HCT116 (cell line): ENCODE results near the gene SNX8. TPM values are rescaled to one million over a fixed set of nuclear protein-coding genes. Genes with fewer than 3 reads are reported as not detected.
A peak's percentile ranks its signal among the peaks of the same experiment; 100 is the strongest.

Experiments used
- ATAC-seq: fragments of 200-7000 bp; cut with Tn5 transposase; 2 replicates; pipeline ENCODE4 v1.9.1; 2020; ENCODE audit warnings: mild to moderate bottlenecking, moderate library complexity
- BruUV-seq: library from RNA; stranded (reverse); fragments of 400-500 nt; replicated peaks from 2 replicates; lab custom pipeline; 2021; lab: Mats Ljungman, UMichigan
- CTCF ChIA-PET: fragments of 300-600 bp; sonication (Branson Sonifier 250); formaldehyde crosslinking; loops from one replicate; lab custom pipeline; 2021; ENCODE audit warnings: antibody characterized with exemption; lab: Charles Lee
- POLR2A ChIA-PET: fragments of 300-600, 350-600 bp; sonication (Branson Sonifier 250); formaldehyde crosslinking; loops from one replicate; lab custom pipeline; 2021; ENCODE audit warnings: antibody characterized with exemption; lab: Charles Lee
- RAD21 ChIA-PET, 2 experiments: fragments of 300-600 bp; sonication (Branson Sonifier 250); formaldehyde crosslinking; loops; one replicate each; lab custom pipeline; 2023; ENCODE audit warnings: low total read pairs in 2 of 2; ENCODE audit not compliant: uncharacterized antibody in 2 of 2, unreplicated experiment in 2 of 2, low non-redundant PET in 1 of 2; lab: Charles Lee
- DNase-seq: peaks from one replicate; pipeline ENCODE4 v3.0.0-alpha.2; 2010; ENCODE audit warnings: low read depth, low spot score
- H2AFZ ChIP-seq: fragments of 200-600 bp; shearing (Covaris generic), sonication (generic); 2 replicates; pipeline ENCODE4 v1.6.1; 2017; ENCODE audit warnings: low read depth, mixed run types, mixed read lengths, antibody characterized with exemption, low read length; ENCODE audit not compliant: poor library complexity, severe bottlenecking
- H3K27ac ChIP-seq: 2 replicates; pipeline ENCODE4 v1.5.1; 2012; ENCODE audit warnings: low read depth, low read length
- H3K27me3 ChIP-seq: fragments of 200-600 bp; sonication (generic); 2 replicates; pipeline ENCODE4 v1.6.1; 2016; ENCODE audit warnings: mixed run types, low read length, mixed read lengths; ENCODE audit not compliant: insufficient read depth
- H3K36me3 ChIP-seq, 2 experiments: fragments of 200-500 bp in 1 of 2; fragments of 200-600 bp in 1 of 2; sonication (Bioruptor generic) in 1 of 2; sonication (generic) in 1 of 2; 2 replicates each; pipeline versions ENCODE4 v1.5.1 to v1.6.1; 2014 to 2016; ENCODE audit warnings: low read length in 2 of 2, inconsistent platforms in 1 of 2, mixed read lengths in 1 of 2, mixed run types in 1 of 2; ENCODE audit not compliant: insufficient read depth in 2 of 2, control insufficient read depth in 1 of 2
- H3K4me1 ChIP-seq, 2 experiments: fragments of 200-600 bp in 1 of 2; sonication (generic) in 1 of 2; 2 replicates each; pipeline versions ENCODE4 v1.5.1 to v1.6.1; 2012 to 2017; ENCODE audit warnings: low read length in 2 of 2, inconsistent platforms in 1 of 2, mild to moderate bottlenecking in 1 of 2, mixed read lengths in 1 of 2, mixed run types in 1 of 2, moderate library complexity in 1 of 2; ENCODE audit not compliant: insufficient read depth in 2 of 2, control insufficient read depth in 1 of 2
- H3K4me2 ChIP-seq: fragments of 200-600 bp; sonication (generic); 2 replicates; pipeline ENCODE4 v1.6.1; 2017; ENCODE audit warnings: mixed run types, low read length, mixed read lengths
- H3K4me3 ChIP-seq, 2 experiments: fragments of 200-600 bp in 1 of 2; sonication (generic) in 1 of 2; replicated peaks in 1 of 2; 2 replicates each; pipeline ENCODE4 v1.5.1; 2011 to 2016; ENCODE audit warnings: low read length in 2 of 2, control low read depth in 1 of 2, low read depth in 1 of 2, mild to moderate bottlenecking in 1 of 2, mixed read lengths in 1 of 2, mixed run types in 1 of 2
- H3K79me2 ChIP-seq: fragments of 200-600 bp; sonication (generic); 2 replicates; pipeline ENCODE4 v1.6.1; 2017; ENCODE audit warnings: mild to moderate bottlenecking, mixed run types, low read length, moderate library complexity, mixed read lengths; ENCODE audit not compliant: insufficient read depth
- H3K9ac ChIP-seq: fragments of 200-600 bp; sonication (generic); 2 replicates; pipeline ENCODE4 v1.6.1; 2016; ENCODE audit warnings: low read length, mixed read lengths
- H3K9me2 ChIP-seq: fragments of 200-600 bp; sonication (generic), shearing (Covaris generic); 2 replicates; pipeline ENCODE4 v1.6.1; 2017; ENCODE audit warnings: mixed run types, mild to moderate bottlenecking, moderate library complexity; ENCODE audit not compliant: insufficient read depth
- H3K9me3 ChIP-seq, 2 experiments: fragments of 200-500 bp in 1 of 2; fragments of 200-600 bp in 1 of 2; sonication (Bioruptor generic) in 1 of 2; sonication (generic) in 1 of 2; 2 replicates each; pipeline ENCODE4 v1.6.1; 2014 to 2017; ENCODE audit warnings: low read length in 2 of 2, mixed read lengths in 2 of 2, inconsistent platforms in 1 of 2, low read depth in 1 of 2, mild to moderate bottlenecking in 1 of 2, mixed run types in 1 of 2, moderate library complexity in 1 of 2; ENCODE audit not compliant: control insufficient read depth in 1 of 2, insufficient read depth in 1 of 2
- H4K20me1 ChIP-seq: fragments of 200-600 bp; sonication (generic), shearing (Covaris generic); 2 replicates; pipeline ENCODE4 v1.6.1; 2017; ENCODE audit warnings: mixed run types, mild to moderate bottlenecking, moderate library complexity; ENCODE audit not compliant: insufficient read depth
- ATF3 ChIP-seq: IDR thresholded peaks from 2 replicates; pipeline ENCODE4 v1.6.1; 2012
- CBX3 ChIP-seq: IDR thresholded peaks from 2 replicates; pipeline ENCODE4 v1.6.1; 2012; ENCODE audit warnings: low read depth
- CEBPB ChIP-seq: IDR thresholded peaks from 2 replicates; pipeline ENCODE4 v1.6.1; 2012; ENCODE audit warnings: low read depth
- EGR1 ChIP-seq: IDR thresholded peaks from 2 replicates; pipeline ENCODE4 v1.6.1; 2012; ENCODE audit warnings: low read depth
- ELF1 ChIP-seq: IDR thresholded peaks from 2 replicates; pipeline ENCODE4 v1.6.1; 2012; ENCODE audit warnings: low read depth, borderline replicate concordance
- EZH2 ChIP-seq: fragments of 200-600 bp; sonication (generic); IDR thresholded peaks from 2 replicates; pipeline ENCODE4 v1.6.1; 2017; ENCODE audit warnings: antibody characterized with exemption, mixed run types
- JUND ChIP-seq: IDR thresholded peaks from 2 replicates; pipeline ENCODE4 v1.6.1; 2012
- MAX ChIP-seq: IDR thresholded peaks from 2 replicates; pipeline ENCODE4 v1.6.1; 2012
- POLR2A ChIP-seq: IDR thresholded peaks from 2 replicates; pipeline ENCODE4 v1.7.0; 2011; ENCODE audit warnings: borderline replicate concordance; ENCODE audit not compliant: insufficient read depth, insufficient read length; ENCODE audit errors: extremely low read depth
- POLR2AphosphoS5 ChIP-seq: IDR thresholded peaks from 2 replicates; pipeline ENCODE4 v1.6.1; 2011; ENCODE audit warnings: mild to moderate bottlenecking, low read depth, low read length, moderate library complexity
- RAD21 ChIP-seq: IDR thresholded peaks from 2 replicates; pipeline ENCODE4 v1.6.1; 2012; ENCODE audit warnings: low read depth, mild to moderate bottlenecking
- REST ChIP-seq: IDR thresholded peaks from 2 replicates; pipeline ENCODE4 v1.6.1; 2012; ENCODE audit warnings: low read depth
- SIN3A ChIP-seq: IDR thresholded peaks from 2 replicates; pipeline ENCODE4 v1.6.1; 2012; ENCODE audit warnings: low read depth
- SP1 ChIP-seq: IDR thresholded peaks from 2 replicates; pipeline ENCODE4 v1.6.1; 2012; ENCODE audit warnings: low read depth
- SRF ChIP-seq: IDR thresholded peaks from 2 replicates; pipeline ENCODE4 v1.6.1; 2012; ENCODE audit warnings: low read depth
- TCF7L2 ChIP-seq: IDR thresholded peaks from 2 replicates; pipeline ENCODE4 v1.7.0; 2011; ENCODE audit warnings: borderline replicate concordance, inconsistent platforms; ENCODE audit not compliant: insufficient read depth, insufficient read length; ENCODE audit errors: extremely low read depth
- ZBTB33 ChIP-seq: IDR thresholded peaks from 2 replicates; pipeline ENCODE4 v1.6.1; 2011; ENCODE audit warnings: mild to moderate bottlenecking, low read length, moderate library complexity; ENCODE audit not compliant: insufficient replicate concordance; ENCODE audit errors: extremely low read depth
- ZFX ChIP-seq: fragments of 450-650 bp; IDR thresholded peaks from 2 replicates; pipeline ENCODE4 v1.6.1; 2017
- intact Hi-C: fragments of 100-400 bp; cut with micrococcal nuclease; formaldehyde crosslinking; loops from 2 replicates; pipeline ENCODE4 v1.10.0; 2022
- total RNA-seq: library from RNA; stranded (reverse); gene quantifications from one replicate; pipeline ENCODE4 v1.2.1, GENCODE V29; 2021; ENCODE audit not compliant: unreplicated experiment

The SNX8 gene
- total RNA-seq, 1 experiment from 2014 or later, result 41.7 TPM

GRCh38 chr7:2357165-2357564, 42.9 kb upstream of the SNX8 start:
- ChIA-PET RAD21 (no interaction called here), CTCF (no interaction called here), POLR2A (no interaction called here)
- TF ChIP-seq JUND (no peak), ELF1 (no peak), RAD21 (no peak), ATF3 (no peak), EGR1 (no peak), CEBPB (no peak), POLR2A (no peak), SIN3A (no peak), ZFX (no peak), EZH2 (no peak), TCF7L2 (no peak), SRF (no peak), SP1 (no peak)
- H2AFZ ChIP-seq, result no peak overlapping the region
- ATAC-seq (no peak), DNase-seq (no peak)
- peaks cover 50% of the 10 kb centered on the region; the same call in 1 of the 2 replicates for H4K20me1 ChIP-seq
- peaks cover 6 to 33% of the 10 kb centered on the region in 2 experiments for H3K4me1 ChIP-seq
- peaks cover 25 to 48% of the 10 kb centered on the region in 2 experiments for H3K36me3 ChIP-seq
- H3K9me2 ChIP-seq, result no peaks in the 10 kb centered on the region
- no peak overlapping the region for H3K4me3 ChIP-seq
- no peaks in the 10 kb centered on the region for H3K9me3 ChIP-seq
- no peak overlapping the region for H3K27ac ChIP-seq
- no TSS peak for BruUV-seq
- no peaks in the 10 kb centered on the region for H3K27me3 ChIP-seq
- H3K9ac ChIP-seq, result no peak overlapping the region; the same call in 1 of the 2 replicates
- peak overlapping the region; percentile 90 for H3K4me2 ChIP-seq
- H3K79me2 ChIP-seq, result peaks cover 76% of the 10 kb centered on the region
- intact Hi-C loops, result no loop called here

- no peak for DNase-seq
- ChIA-PET POLR2A (no interaction called here), CTCF (no interaction called here), RAD21 (no interaction called here)
- intact Hi-C loops, result loop anchor here (2.0 kb wide), 1 partner anchor 41 kb away; the partner anchor contains the start of gene SNX8
- H3K4me2 ChIP-seq, result peak overlapping the region; percentile 90
- no peaks in the 10 kb centered on the region for H3K9me2 ChIP-seq
- no peak overlapping the region for H2AFZ ChIP-seq
- peak overlapping the region; percentile 98 to 99 for H3K4me3 ChIP-seq
- peaks cover 19 to 42% of the 10 kb centered on the region in 2 experiments for H3K36me3 ChIP-seq
- peak overlapping the region; percentile 97 for H3K9ac ChIP-seq
- peaks cover 63% of the 10 kb centered on the region for H3K79me2 ChIP-seq
- H3K27ac ChIP-seq, result peak overlapping the region; percentile 78
- H3K27me3 ChIP-seq, result no peaks in the 10 kb centered on the region
- peaks cover 48% of the 10 kb centered on the region; the same call in 1 of the 2 replicates for H4K20me1 ChIP-seq
- ATAC-seq, result no peak
- TSS peak; percentile 60 for BruUV-seq
- H3K4me1 ChIP-seq, result peaks cover 6 to 33% of the 10 kb centered on the region in 2 experiments
- H3K9me3 ChIP-seq, result no peaks in the 10 kb centered on the region
- no peak for TF ChIP-seq MAX
- no peak for TF ChIP-seq POLR2AphosphoS5
- no peak for TF ChIP-seq CBX3
- no peak for TF ChIP-seq REST
- no peak for TF ChIP-seq SRF
- TF ChIP-seq ELF1, result no peak
- TF ChIP-seq ZBTB33, result no peak
Observed at GRCh38 chr7:2355705-2356008, 41.4 kb upstream of the SNX8 start.
